HUES48 (cell line): ENCODE data around the gene TFCP2.

Experiments
- H3K27ac ChIP-seq: one replicate; pipeline ENCODE4 v1.7.0; 2013; ENCODE audit warnings: low read depth, low read length, inconsistent platforms
- H3K27me3 ChIP-seq: 2 replicates; pipeline ENCODE4 v1.6.1; 2013; ENCODE audit warnings: mild to moderate bottlenecking, low read length; ENCODE audit not compliant: control insufficient read depth, insufficient read depth
- H3K36me3 ChIP-seq: 2 replicates; pipeline ENCODE4 v1.6.1; 2013; ENCODE audit warnings: low read length; ENCODE audit not compliant: control insufficient read depth, insufficient read depth
- H3K4me1 ChIP-seq: 2 replicates; pipeline ENCODE4 v1.6.1; 2013; ENCODE audit warnings: mild to moderate bottlenecking, low read length; ENCODE audit not compliant: control insufficient read depth, insufficient read depth
- H3K4me3 ChIP-seq: 2 replicates; pipeline ENCODE4 v1.5.1; 2013; ENCODE audit warnings: mild to moderate bottlenecking, low read depth, low read length
- H3K9ac ChIP-seq: 2 replicates; pipeline ENCODE4 v1.6.1; 2013; ENCODE audit warnings: mild to moderate bottlenecking, low read depth, low read length, moderate library complexity
- H3K9me3 ChIP-seq: 2 replicates; pipeline ENCODE4 v1.6.1; 2013; ENCODE audit warnings: low read length; ENCODE audit not compliant: control insufficient read depth, insufficient read depth

The TFCP2 gene

GRCh38 chr12:51150777-51151176 lies 22.2 kb downstream of the TFCP2 start:
- H3K36me3 ChIP-seq = no peaks in the 10 kb centered on the region
- H3K27me3 ChIP-seq = no peaks in the 10 kb centered on the region
- H3K9ac ChIP-seq = no peak overlapping the region
- no peaks in the 10 kb centered on the region for H3K4me1 ChIP-seq
- H3K4me3 ChIP-seq = no peak overlapping the region
- H3K27ac ChIP-seq = no peak overlapping the region
- no peaks in the 10 kb centered on the region for H3K9me3 ChIP-seq

DNA sequence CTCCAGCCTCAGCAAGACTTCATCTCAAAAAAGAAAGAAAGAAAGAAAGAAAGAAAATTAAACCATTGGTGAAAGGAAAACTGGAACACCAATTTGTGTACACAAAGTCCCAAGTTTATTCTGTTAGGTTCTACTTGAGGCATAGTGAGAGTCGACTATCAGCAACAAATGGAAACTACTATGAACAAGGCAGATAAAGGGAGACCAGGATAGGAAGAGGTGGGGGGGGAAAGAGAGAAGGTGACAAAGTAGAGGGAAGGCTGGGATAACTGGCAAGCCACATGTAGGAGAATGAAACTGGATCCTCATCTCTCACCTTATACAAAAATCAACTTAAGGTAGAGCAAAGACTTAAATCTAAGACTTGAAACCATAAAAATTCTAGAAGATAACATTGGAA lies 25.6 kb downstream of the TFCP2 start:
- no peak overlapping the region for H3K9ac ChIP-seq
- no peak overlapping the region for H3K27ac ChIP-seq
- no peaks in the 10 kb centered on the region for H3K4me1 ChIP-seq
- no peaks in the 10 kb centered on the region for H3K9me3 ChIP-seq
- H3K4me3 ChIP-seq = no peak overlapping the region
- no peaks in the 10 kb centered on the region for H3K27me3 ChIP-seq
- H3K36me3 ChIP-seq = 0 out of 2 replicates have a peak, but pooled peaks cover 3% of the 10 kb centered on the region

DNA sequence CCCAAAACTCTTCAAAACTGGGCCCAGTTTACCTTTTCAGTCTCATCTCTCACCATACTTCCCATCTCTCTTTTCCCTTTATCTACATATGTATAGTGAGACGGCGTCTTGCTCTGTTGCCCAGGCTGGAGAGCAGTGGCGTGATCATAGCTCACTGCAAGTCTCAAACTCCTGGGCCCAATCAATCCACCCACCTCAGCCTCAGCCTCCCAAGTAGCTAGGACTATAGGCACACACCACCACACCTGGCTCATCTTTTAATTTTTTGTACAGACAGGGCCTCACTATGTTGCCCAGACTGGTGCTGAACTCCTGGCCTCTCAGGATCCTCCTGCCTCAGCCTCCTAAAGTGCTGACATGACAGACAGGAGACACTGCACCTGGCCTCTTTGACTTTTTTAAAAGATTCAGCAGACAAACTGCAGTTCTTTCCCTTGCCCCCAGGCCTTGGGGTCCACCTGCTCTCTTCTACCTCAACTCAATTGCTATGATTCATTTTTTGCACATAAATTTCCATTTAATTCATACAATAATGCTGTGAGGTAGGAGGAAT lies 33.6 kb downstream of the TFCP2 start:
- no peak overlapping the region for H3K4me3 ChIP-seq
- H3K27ac ChIP-seq = no peak overlapping the region
- peaks cover 14% of the 10 kb centered on the region for H3K36me3 ChIP-seq
- no peaks in the 10 kb centered on the region for H3K9me3 ChIP-seq
- no peaks in the 10 kb centered on the region for H3K27me3 ChIP-seq
- H3K9ac ChIP-seq = no peak overlapping the region
- no peaks in the 10 kb centered on the region for H3K4me1 ChIP-seq

DNA sequence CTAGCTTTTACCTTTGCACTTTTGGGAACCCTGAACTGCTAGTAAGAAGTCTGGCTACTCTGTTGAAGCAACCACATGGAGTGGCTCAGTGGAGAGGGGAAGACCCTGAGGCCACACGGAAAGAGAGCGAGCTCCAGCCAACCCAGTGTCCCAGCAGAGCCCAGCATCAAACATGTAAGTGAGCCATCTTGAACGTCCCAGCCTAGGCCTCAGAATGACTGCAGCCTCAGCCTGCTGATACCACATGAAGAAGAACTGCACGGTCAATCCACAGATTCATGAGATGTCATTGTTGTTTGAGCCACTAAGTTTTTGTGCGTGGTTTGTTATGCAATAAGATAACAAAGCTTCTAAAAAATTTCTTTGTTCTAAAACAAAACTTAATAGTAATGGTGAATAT lies 40.2 kb downstream of the TFCP2 start:
- no peak overlapping the region for H3K9ac ChIP-seq
- no peak overlapping the region for H3K27ac ChIP-seq
- no peaks in the 10 kb centered on the region for H3K4me1 ChIP-seq
- H3K9me3 ChIP-seq = no peaks in the 10 kb centered on the region
- H3K27me3 ChIP-seq = no peaks in the 10 kb centered on the region
- H3K36me3 ChIP-seq = peaks cover 10% of the 10 kb centered on the region
- no peak overlapping the region for H3K4me3 ChIP-seq

GRCh38 chr12:51131745-51132521 lies 41.0 kb downstream of the TFCP2 start:
- no peak overlapping the region for H3K27ac ChIP-seq
- no peak overlapping the region for H3K4me3 ChIP-seq
- H3K36me3 ChIP-seq = peaks cover 8% of the 10 kb centered on the region
- H3K27me3 ChIP-seq = no peaks in the 10 kb centered on the region
- no peaks in the 10 kb centered on the region for H3K4me1 ChIP-seq
- no peak overlapping the region for H3K9ac ChIP-seq
- no peaks in the 10 kb centered on the region for H3K9me3 ChIP-seq

DNA sequence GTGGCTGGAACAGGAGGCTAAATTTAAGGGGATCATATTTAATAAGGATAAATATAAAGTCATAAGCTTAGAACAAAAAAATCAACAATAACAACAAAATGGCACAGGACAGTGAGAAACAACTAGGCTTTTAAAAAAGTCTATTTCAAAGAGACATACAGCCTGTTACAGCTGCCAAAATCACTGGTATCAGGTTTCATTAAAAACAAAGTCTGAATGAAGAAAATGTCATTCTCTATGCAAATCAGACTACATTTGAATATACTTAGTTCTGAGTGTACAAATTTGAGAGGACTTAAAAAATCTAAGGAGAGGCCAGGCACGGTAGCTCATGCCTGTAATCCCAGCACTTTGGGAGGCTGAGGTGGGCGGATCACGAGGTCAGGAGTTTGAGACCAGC lies 44.0 kb downstream of the TFCP2 start:
- Histone ChIP-seq H3K36me3 (peaks cover 14% of the 10 kb centered on the region), H3K27ac (no peak overlapping the region), H3K9ac (no peak overlapping the region), H3K27me3 (no peaks in the 10 kb centered on the region), H3K9me3 (no peaks in the 10 kb centered on the region), H3K4me3 (no peak overlapping the region), H3K4me1 (no peaks in the 10 kb centered on the region)

GRCh38 chr12:51127050-51127729 lies 45.7 kb downstream of the TFCP2 start:
- Histone ChIP-seq H3K4me1 (no peaks in the 10 kb centered on the region), H3K36me3 (peaks cover 11% of the 10 kb centered on the region), H3K27me3 (no peaks in the 10 kb centered on the region), H3K9ac (no peak overlapping the region), H3K9me3 (no peaks in the 10 kb centered on the region), H3K27ac (no peak overlapping the region), H3K4me3 (no peak overlapping the region)

GRCh38 chr12:51126297-51126696 lies 46.6 kb downstream of the TFCP2 start:
- no peak overlapping the region for H3K27ac ChIP-seq
- H3K9me3 ChIP-seq = no peaks in the 10 kb centered on the region
- H3K4me3 ChIP-seq = no peak overlapping the region
- no peaks in the 10 kb centered on the region for H3K27me3 ChIP-seq
- H3K4me1 ChIP-seq = no peaks in the 10 kb centered on the region
- no peak overlapping the region for H3K9ac ChIP-seq
- peaks cover 11% of the 10 kb centered on the region for H3K36me3 ChIP-seq

DNA sequence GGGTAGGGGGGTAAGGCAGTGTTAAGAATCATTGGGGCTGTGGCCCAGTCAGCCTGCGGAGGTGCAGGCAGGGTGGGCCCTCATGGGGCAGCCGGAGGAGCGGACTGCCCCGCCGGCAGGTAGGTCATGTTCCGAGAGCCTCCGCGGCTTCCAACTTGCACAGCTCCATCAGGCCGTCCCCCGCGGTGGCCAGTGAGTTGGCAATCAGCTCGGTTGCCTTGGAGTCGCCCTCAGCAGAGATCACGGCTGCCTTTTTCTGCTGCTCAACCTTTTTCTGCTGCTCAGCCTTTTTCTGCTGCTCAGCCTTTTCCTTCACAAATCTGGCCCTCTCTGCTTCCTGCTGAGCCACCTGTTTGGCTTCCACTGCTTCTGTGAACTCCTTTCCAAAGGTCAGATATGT lies 48.4 kb downstream of the TFCP2 start:
- Histone ChIP-seq H3K4me3 (no peak overlapping the region), H3K36me3 (peaks cover 11% of the 10 kb centered on the region), H3K9ac (no peak overlapping the region), H3K27ac (no peak overlapping the region), H3K4me1 (no peaks in the 10 kb centered on the region), H3K9me3 (no peaks in the 10 kb centered on the region), H3K27me3 (no peaks in the 10 kb centered on the region)

DNA sequence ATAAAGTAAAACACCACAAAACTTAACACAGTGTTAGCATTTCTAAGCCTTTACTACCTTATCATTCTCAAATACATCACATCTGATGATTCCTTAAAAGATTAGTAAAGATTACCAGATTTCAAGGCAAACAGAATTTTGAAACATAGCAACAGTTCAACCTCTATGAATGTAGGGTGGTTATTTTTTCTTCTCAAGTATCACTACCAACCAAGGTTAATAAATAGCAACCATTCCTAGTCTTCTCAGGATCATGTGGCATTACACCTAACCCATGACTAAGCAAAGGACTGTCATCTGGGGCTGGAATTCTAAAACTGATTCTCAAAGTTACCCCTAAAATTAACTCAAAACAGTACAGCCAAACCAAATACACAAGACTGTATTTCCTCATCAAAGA lies 50.1 kb downstream of the TFCP2 start:
- H3K4me3 ChIP-seq = no peak overlapping the region
- H3K27me3 ChIP-seq = no peaks in the 10 kb centered on the region
- no peaks in the 10 kb centered on the region for H3K9me3 ChIP-seq
- H3K9ac ChIP-seq = no peak overlapping the region
- H3K36me3 ChIP-seq = peaks cover 18% of the 10 kb centered on the region
- no peaks in the 10 kb centered on the region for H3K4me1 ChIP-seq
- no peak overlapping the region for H3K27ac ChIP-seq

GRCh38 chr12:51118706-51119105 lies 54.2 kb downstream of the TFCP2 start:
- Histone ChIP-seq H3K9me3 (no peaks in the 10 kb centered on the region), H3K36me3 (peaks cover 39% of the 10 kb centered on the region), H3K27me3 (no peaks in the 10 kb centered on the region), H3K9ac (no peak overlapping the region), H3K27ac (peak overlapping the region; percentile 26), H3K4me3 (no peak overlapping the region), H3K4me1 (no peaks in the 10 kb centered on the region)
